NCI-H524 (cell line): ENCODE measurements around the gene PAX3.

ENCODE experiments used
- DNase-seq, 2 experiments: peaks; one replicate each; lab custom pipeline; 2025; lab: John Stamatoyannopoulos, UW

The PAX3 gene

GRCh38 chr2:222298311-222299150, at the start of gene PAX3:
Gene PAX3 (minus strand): TSS chr2:222298998. CDS start chr2:222298615, 383 bp downstream.
- DNase-seq: peak; percentile 23 to 75

GRCh38 chr2:222341331-222341730, 42.5 kb upstream of the PAX3 start:
- DNase-seq: no peak

- DNase-seq: no peak
Measured at GRCh38 chr2:222338374-222338773, 39.6 kb upstream of the PAX3 start.

GRCh38 chr2:222336931-222337330, 38.1 kb upstream of the PAX3 start:
- no peak for DNase-seq

- no peak for DNase-seq
Measured at GRCh38 chr2:222336442-222336841, 37.6 kb upstream of the PAX3 start.

- DNase-seq: no peak
Measured at GRCh38 chr2:222334914-222335313, 36.1 kb upstream of the PAX3 start.

GRCh38 chr2:222333397-222333796, 34.6 kb upstream of the PAX3 start:
- no peak for DNase-seq

- no peak for DNase-seq
Measured at GRCh38 chr2:222332116-222332515, 33.3 kb upstream of the PAX3 start.

- no peak for DNase-seq
Measured at GRCh38 chr2:222330910-222331309, 32.1 kb upstream of the PAX3 start.

GRCh38 chr2:222322236-222322635, 23.4 kb upstream of the PAX3 start:
- DNase-seq: no peak

GRCh38 chr2:222320436-222321395, 21.9 kb upstream of the PAX3 start:
- no peak for DNase-seq

GRCh38 chr2:222319586-222320435, 21.0 kb upstream of the PAX3 start:
- peak; percentile 39 to 57 for DNase-seq

- peak in 1 of 2 experiments; percentile 67 for DNase-seq
Measured at GRCh38 chr2:222318712-222319585, 20.2 kb upstream of the PAX3 start.

- DNase-seq: peak; percentile 56 to 76
Measured at GRCh38 chr2:222318026-222318711, 19.4 kb upstream of the PAX3 start.

- DNase-seq: no peak
Measured at GRCh38 chr2:222315443-222316121, 16.8 kb upstream of the PAX3 start.

- no peak for DNase-seq
Measured at GRCh38 chr2:222313816-222314215, 15.0 kb upstream of the PAX3 start.

GRCh38 chr2:222311978-222312738, 13.4 kb upstream of the PAX3 start:
- DNase-seq: no peak

GRCh38 chr2:222311319-222311977, 12.7 kb upstream of the PAX3 start:
- DNase-seq: no peak
